Progenitor cell of endocrine pancreas (in vitro differentiated cells): ENCODE results near the gene PAMR1. TPM values are rescaled to one million over a fixed set of nuclear protein-coding genes. Genes with fewer than 3 reads are reported as not detected.

Experiments used
- DNase-seq: peaks from one replicate; pipeline ENCODE4 v3.0.0; 2021; ENCODE audit warnings: low spot score; ENCODE audit not compliant: unreplicated experiment
- H3K27ac Mint-ChIP-seq: 2 replicates; pipeline ENCODE4 v1.8.0; 2021; ENCODE audit warnings: mild to moderate bottlenecking, moderate library complexity, mixed read lengths
- H3K27me3 Mint-ChIP-seq: 2 replicates; pipeline ENCODE4 v1.8.0; 2021; ENCODE audit warnings: mixed read lengths
- H3K36me3 Mint-ChIP-seq: 2 replicates; pipeline ENCODE4 v1.8.0; 2022; ENCODE audit warnings: mixed read lengths; ENCODE audit not compliant: insufficient read depth
- H3K4me1 Mint-ChIP-seq: 2 replicates; pipeline ENCODE4 v1.8.0; 2021; ENCODE audit warnings: low read depth, mixed read lengths
- H3K4me3 Mint-ChIP-seq: 2 replicates; pipeline ENCODE4 v1.8.0; 2021; ENCODE audit warnings: low read depth, mild to moderate bottlenecking, moderate library complexity, mixed read lengths
- H3K9me3 Mint-ChIP-seq: 2 replicates; pipeline ENCODE4 v1.8.0; 2021; ENCODE audit warnings: low read depth, mixed read lengths
- CTCF ChIP-seq: fragments of 200-600 bp; sonication (generic); IDR thresholded peaks from one replicate; pipeline ENCODE4 v1.5.0; 2021; ENCODE audit warnings: antibody characterized with exemption, mild to moderate bottlenecking; ENCODE audit not compliant: unreplicated experiment
- total RNA-seq: library from RNA; stranded (reverse); gene quantifications from 2 replicates; pipeline ENCODE4 v1.2.1, GENCODE V29; 2021

PAMR1 gene
- total RNA-seq, 1 donor from 2014 or later = 0.38 TPM

GRCh38 chr11:35474688-35475087 lies 50.7 kb downstream of the PAMR1 start:
- Mint-ChIP-seq H3K27me3 (peaks cover 33% of the 10 kb centered on the region), H3K27ac (no peak overlapping the region), H3K4me3 (no peak overlapping the region), H3K36me3 (no peaks in the 10 kb centered on the region), H3K4me1 (no peaks in the 10 kb centered on the region), H3K9me3 (no peaks in the 10 kb centered on the region)
- TF ChIP-seq CTCF = no peak
- no peak for DNase-seq

- DNase-seq = no peak
- H3K27ac Mint-ChIP-seq = no peak overlapping the region
These were observed 51.5 kb downstream of the PAMR1 start for GRCh38 chr11:35473795-35474374.

DNA sequence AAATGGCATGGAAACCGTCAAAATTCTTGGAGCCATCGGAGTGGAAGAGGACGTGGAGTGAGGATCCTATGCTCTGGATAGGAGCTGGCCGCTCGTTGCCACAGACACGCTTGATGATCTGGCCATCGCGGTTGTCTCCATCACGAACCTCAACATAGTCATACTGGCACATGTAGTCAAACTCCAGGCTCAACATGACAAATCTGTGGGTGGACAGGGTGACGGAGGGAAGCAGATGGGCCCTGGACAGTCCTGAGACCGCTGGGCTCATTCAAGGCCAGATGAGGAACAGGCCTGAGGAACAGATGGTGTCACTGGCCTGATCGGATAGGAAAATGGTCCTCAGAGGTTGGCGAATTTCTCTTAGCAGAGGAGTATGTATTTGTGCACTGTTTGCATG lies 54.8 kb downstream of the PAMR1 start:
- no peaks in the 10 kb centered on the region for H3K9me3 Mint-ChIP-seq
- H3K36me3 Mint-ChIP-seq = no peaks in the 10 kb centered on the region
- no peak for TF ChIP-seq CTCF
- H3K4me1 Mint-ChIP-seq = no peaks in the 10 kb centered on the region
- no peak overlapping the region for H3K27ac Mint-ChIP-seq
- H3K4me3 Mint-ChIP-seq = no peak overlapping the region
- no peak for DNase-seq
- peaks cover 7% of the 10 kb centered on the region for H3K27me3 Mint-ChIP-seq

More at GRCh38 chr11:35473795-35474374, 51.5 kb downstream of the PAMR1 start:
- H3K9me3 Mint-ChIP-seq = no peaks in the 10 kb centered on the region
- H3K4me1 Mint-ChIP-seq = no peaks in the 10 kb centered on the region
- no peaks in the 10 kb centered on the region for H3K36me3 Mint-ChIP-seq
- H3K4me3 Mint-ChIP-seq = no peak overlapping the region
- H3K27me3 Mint-ChIP-seq = peaks cover 34% of the 10 kb centered on the region
- no peak for TF ChIP-seq CTCF

DNA sequence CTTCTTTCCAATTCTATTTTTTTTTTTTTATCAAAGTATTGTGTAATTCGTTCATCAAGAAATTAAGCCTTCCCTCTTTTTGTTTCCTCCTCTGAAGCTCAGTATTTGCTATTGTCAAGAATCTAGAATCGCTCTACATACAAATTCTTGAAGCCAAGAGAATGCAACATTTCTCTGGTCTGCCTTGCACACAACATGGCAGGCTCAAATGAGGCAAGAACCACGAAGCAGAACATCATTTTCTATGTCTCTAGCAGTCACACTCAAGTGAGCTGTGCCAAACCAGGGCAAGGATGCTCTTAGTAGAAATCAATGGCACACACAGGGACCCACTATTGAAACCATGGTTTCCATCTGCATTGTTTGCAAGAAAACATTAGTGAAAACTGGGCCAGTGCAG lies 59.4 kb downstream of the PAMR1 start:
- TF ChIP-seq CTCF = no peak
- Mint-ChIP-seq H3K4me3 (no peak overlapping the region), H3K27ac (no peak overlapping the region), H3K9me3 (no peaks in the 10 kb centered on the region), H3K27me3 (peaks cover 4% of the 10 kb centered on the region), H3K4me1 (no peaks in the 10 kb centered on the region), H3K36me3 (no peaks in the 10 kb centered on the region)
- no peak for DNase-seq

GRCh38 chr11:35464308-35464707 lies 61.1 kb downstream of the PAMR1 start:
- Mint-ChIP-seq H3K4me1 (no peaks in the 10 kb centered on the region), H3K9me3 (no peaks in the 10 kb centered on the region), H3K27me3 (peaks cover 4% of the 10 kb centered on the region), H3K4me3 (no peak overlapping the region), H3K36me3 (no peaks in the 10 kb centered on the region), H3K27ac (no peak overlapping the region)
- TF ChIP-seq CTCF = peak; percentile 22
- DNase-seq = no peak
